Measurements from ENCODE around the gene FAM53A.

Gene FAM53A

GRCh38 chr4:1654216-1654955, 29.7 kb downstream of the FAM53A start:
- WGBS, result 88% methylated on average over 22 of the region's 23 CpGs
- peaks cover 11% of the 10 kb centered on the region for H3K4me1 ChIP-seq (ENCODE audit: control insufficient read depth, insufficient read depth, low read depth, low read length)
- no peak overlapping the region for H2BK12ac ChIP-seq (ENCODE audit: low read length in 2 of 2)
- no peak overlapping the region for H3K9ac ChIP-seq (ENCODE audit: low read length)
- no peak overlapping the region for H2BK120ac ChIP-seq (ENCODE audit: low read depth, low read length)
- H4K8ac ChIP-seq (ENCODE audit: low read length), result no peak overlapping the region
- H2AK5ac ChIP-seq (ENCODE audit: low read length, severe bottlenecking), result no peak overlapping the region
- DNase-seq, result no peak
- H2BK5ac ChIP-seq (ENCODE audit: low read depth, low read length, poor library complexity, severe bottlenecking), result no peak overlapping the region
- no peak overlapping the region for H3K27ac ChIP-seq (ENCODE audit: low read length, poor library complexity, severe bottlenecking)
- no peak overlapping the region for H3K18ac ChIP-seq (ENCODE audit: low read depth in 1 of 2, low read length in 2 of 2)
- H3K4me2 ChIP-seq (ENCODE audit: low read length, poor library complexity, severe bottlenecking), result no peak overlapping the region
- H3K4me3 ChIP-seq (ENCODE audit: insufficient read depth in 1 of 2, low read depth in 1 of 2, low read length in 2 of 2), result no peak overlapping the region
- H3K79me1 ChIP-seq (replicated peaks; ENCODE audit: low read length, poor library complexity, severe bottlenecking), result peaks cover 3% of the 10 kb centered on the region
- H3K27me3 ChIP-seq (ENCODE audit: control insufficient read depth in 1 of 2, insufficient read depth in 1 of 2, low read length in 2 of 2), result no peaks in the 10 kb centered on the region
- H2BK15ac ChIP-seq (ENCODE audit: low read depth, poor library complexity, severe bottlenecking), result no peak overlapping the region
- H4K91ac ChIP-seq (ENCODE audit: low read length), result no peak overlapping the region
- peaks cover 0 to 45% of the 10 kb centered on the region in 2 experiments for H3K36me3 ChIP-seq (ENCODE audit: control insufficient read depth in 1 of 2, insufficient read depth in 2 of 2, low read depth in 1 of 2, low read length in 2 of 2)
- H3K14ac ChIP-seq (ENCODE audit: low read length in 2 of 2), result no peak overlapping the region
- H3K9me3 ChIP-seq (ENCODE audit: control insufficient read depth, low read length), result no peaks in the 10 kb centered on the region
- H3K4ac ChIP-seq (ENCODE audit: low read depth in 1 of 2, low read length in 2 of 2), result no peak overlapping the region
- H2AFZ ChIP-seq (ENCODE audit: low read depth, low read length), result no peak overlapping the region
- H3K23ac ChIP-seq (ENCODE audit: low read length in 2 of 2), result no peak overlapping the region

DNA sequence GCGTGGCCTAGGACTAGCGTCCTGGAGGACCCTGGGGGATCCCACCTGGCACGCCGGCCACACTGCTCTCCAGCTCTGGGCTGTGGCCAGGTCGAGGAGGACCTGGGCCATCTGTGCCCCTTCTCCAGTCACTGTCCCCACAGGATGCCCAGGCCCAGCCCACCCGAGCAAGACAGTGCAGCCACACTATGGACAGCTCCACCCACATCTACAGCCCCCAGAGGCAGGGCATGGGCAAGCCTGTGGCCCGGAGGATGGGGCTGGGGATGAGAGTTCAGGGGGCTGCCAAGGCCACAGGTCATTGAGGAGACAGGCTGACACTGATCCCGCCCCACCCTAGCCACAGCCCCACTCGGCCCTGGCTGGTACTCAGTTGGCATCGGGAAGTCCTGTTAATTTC, 30.3 kb downstream of the FAM53A start:
- no peak overlapping the region for H3K4me2 ChIP-seq (ENCODE audit: low read length, poor library complexity, severe bottlenecking)
- peaks cover 3% of the 10 kb centered on the region for H3K79me1 ChIP-seq (replicated peaks; ENCODE audit: low read length, poor library complexity, severe bottlenecking)
- no peak overlapping the region for H3K9ac ChIP-seq (ENCODE audit: low read length)
- no peak overlapping the region for H3K23ac ChIP-seq (ENCODE audit: low read length in 2 of 2)
- H3K14ac ChIP-seq (ENCODE audit: low read length in 2 of 2), result no peak overlapping the region
- no peak overlapping the region for H2BK12ac ChIP-seq (ENCODE audit: low read length in 2 of 2)
- no peaks in the 10 kb centered on the region for H3K27me3 ChIP-seq (ENCODE audit: control insufficient read depth in 1 of 2, insufficient read depth in 1 of 2, low read length in 2 of 2)
- no peak overlapping the region for H2BK120ac ChIP-seq (ENCODE audit: low read depth, low read length)
- no peak overlapping the region for H3K27ac ChIP-seq (ENCODE audit: low read length, poor library complexity, severe bottlenecking)
- no peak overlapping the region for H2AK5ac ChIP-seq (ENCODE audit: low read length, severe bottlenecking)
- no peak overlapping the region for H3K18ac ChIP-seq (ENCODE audit: low read depth in 1 of 2, low read length in 2 of 2)
- peaks cover 11% of the 10 kb centered on the region for H3K4me1 ChIP-seq (ENCODE audit: control insufficient read depth, insufficient read depth, low read depth, low read length)
- no peak overlapping the region for H3K4me3 ChIP-seq (ENCODE audit: insufficient read depth in 1 of 2, low read depth in 1 of 2, low read length in 2 of 2)
- WGBS, result 82% methylated on average over 10 of the region's 10 CpGs
- no peaks in the 10 kb centered on the region for H3K9me3 ChIP-seq (ENCODE audit: control insufficient read depth, low read length)
- H2BK5ac ChIP-seq (ENCODE audit: low read depth, low read length, poor library complexity, severe bottlenecking), result no peak overlapping the region
- no peak for DNase-seq
- H2BK15ac ChIP-seq (ENCODE audit: low read depth, poor library complexity, severe bottlenecking), result no peak overlapping the region
- peaks cover 0 to 42% of the 10 kb centered on the region in 2 experiments for H3K36me3 ChIP-seq (ENCODE audit: control insufficient read depth in 1 of 2, insufficient read depth in 2 of 2, low read depth in 1 of 2, low read length in 2 of 2)
- H4K91ac ChIP-seq (ENCODE audit: low read length), result no peak overlapping the region
- H2AFZ ChIP-seq (ENCODE audit: low read depth, low read length), result no peak overlapping the region
- no peak overlapping the region for H4K8ac ChIP-seq (ENCODE audit: low read length)
- H3K4ac ChIP-seq (ENCODE audit: low read depth in 1 of 2, low read length in 2 of 2), result no peak overlapping the region

DNA sequence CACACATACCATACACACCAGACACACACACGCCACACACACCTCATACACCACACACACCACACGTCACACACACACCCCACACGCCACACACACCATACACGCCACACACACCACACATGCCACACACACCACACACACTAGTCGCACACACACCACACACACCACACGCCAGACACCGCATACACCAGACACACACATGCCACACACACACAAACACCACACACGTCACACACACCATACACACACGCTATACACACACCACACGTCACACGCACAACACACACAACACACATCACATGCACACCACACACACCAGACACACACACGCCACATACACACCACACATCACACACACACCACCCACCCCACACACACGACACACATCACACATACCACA, 32.0 kb downstream of the FAM53A start:
- H2BK120ac ChIP-seq (ENCODE audit: low read depth, low read length), result no peak overlapping the region
- peaks cover 13% of the 10 kb centered on the region for H3K4me1 ChIP-seq (ENCODE audit: control insufficient read depth, insufficient read depth, low read depth, low read length)
- H2AFZ ChIP-seq (ENCODE audit: low read depth, low read length), result no peak overlapping the region
- no peak overlapping the region for H3K18ac ChIP-seq (ENCODE audit: low read depth in 1 of 2, low read length in 2 of 2)
- H3K9ac ChIP-seq (ENCODE audit: low read length), result no peak overlapping the region
- no peak for DNase-seq
- H3K14ac ChIP-seq (ENCODE audit: low read length in 2 of 2), result peak overlapping the region in 1 of 2 experiments; percentile 14
- no peak overlapping the region for H2BK12ac ChIP-seq (ENCODE audit: low read length in 2 of 2)
- no peak overlapping the region for H2BK15ac ChIP-seq (ENCODE audit: low read depth, poor library complexity, severe bottlenecking)
- H3K23ac ChIP-seq (ENCODE audit: low read length in 2 of 2), result no peak overlapping the region
- H3K4me2 ChIP-seq (ENCODE audit: low read length, poor library complexity, severe bottlenecking), result no peak overlapping the region
- H3K4ac ChIP-seq (ENCODE audit: low read depth in 1 of 2, low read length in 2 of 2), result no peak overlapping the region
- H4K8ac ChIP-seq (ENCODE audit: low read length), result no peak overlapping the region
- peaks cover 3% of the 10 kb centered on the region for H3K79me1 ChIP-seq (replicated peaks; ENCODE audit: low read length, poor library complexity, severe bottlenecking)
- no peak overlapping the region for H2BK5ac ChIP-seq (ENCODE audit: low read depth, low read length, poor library complexity, severe bottlenecking)
- peaks cover 0 to 39% of the 10 kb centered on the region in 2 experiments for H3K36me3 ChIP-seq (ENCODE audit: control insufficient read depth in 1 of 2, insufficient read depth in 2 of 2, low read depth in 1 of 2, low read length in 2 of 2)
- H3K27me3 ChIP-seq (ENCODE audit: control insufficient read depth in 1 of 2, insufficient read depth in 1 of 2, low read length in 2 of 2), result no peaks in the 10 kb centered on the region
- no peak overlapping the region for H3K4me3 ChIP-seq (ENCODE audit: insufficient read depth in 1 of 2, low read depth in 1 of 2, low read length in 2 of 2)
- 94% methylated on average over 13 of the region's 13 CpGs for WGBS
- H3K27ac ChIP-seq (ENCODE audit: low read length, poor library complexity, severe bottlenecking), result no peak overlapping the region
- H3K9me3 ChIP-seq (ENCODE audit: control insufficient read depth, low read length), result no peaks in the 10 kb centered on the region
- no peak overlapping the region for H2AK5ac ChIP-seq (ENCODE audit: low read length, severe bottlenecking)
- no peak overlapping the region for H4K91ac ChIP-seq (ENCODE audit: low read length)

DNA sequence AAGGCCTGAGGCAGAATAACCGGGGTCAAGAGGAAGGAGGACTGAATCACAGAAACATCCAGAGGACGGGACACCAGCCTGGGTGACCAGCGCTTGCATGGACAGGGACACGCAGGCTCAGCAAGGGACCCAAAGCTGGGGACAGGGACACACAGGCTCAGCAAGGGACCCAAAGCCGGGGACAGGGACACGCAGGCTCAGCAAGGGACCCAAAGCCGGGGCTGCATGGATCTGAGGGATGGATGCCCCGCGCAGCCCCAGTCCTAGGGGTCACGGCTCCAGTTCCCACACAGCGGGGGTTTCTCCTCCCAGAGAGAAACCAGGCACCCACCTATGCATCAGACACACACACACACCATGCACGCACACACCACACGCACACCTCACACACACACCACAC, 32.5 kb downstream of the FAM53A start:
- Histone ChIP-seq H3K14ac (ENCODE audit: low read length in 2 of 2) (peak overlapping the region in 1 of 2 experiments; percentile 14), H3K4ac (ENCODE audit: low read depth in 1 of 2, low read length in 2 of 2) (no peak overlapping the region), H2BK15ac (ENCODE audit: low read depth, poor library complexity, severe bottlenecking) (no peak overlapping the region), H3K27me3 (ENCODE audit: control insufficient read depth in 1 of 2, insufficient read depth in 1 of 2, low read length in 2 of 2) (no peaks in the 10 kb centered on the region), H2BK12ac (ENCODE audit: low read length in 2 of 2) (no peak overlapping the region), H3K4me1 (ENCODE audit: control insufficient read depth, insufficient read depth, low read depth, low read length) (peaks cover 8% of the 10 kb centered on the region), H4K91ac (ENCODE audit: low read length) (no peak overlapping the region), H3K4me3 (ENCODE audit: insufficient read depth in 1 of 2, low read depth in 1 of 2, low read length in 2 of 2) (no peak overlapping the region), H3K9ac (ENCODE audit: low read length) (no peak overlapping the region), H3K18ac (ENCODE audit: low read depth in 1 of 2, low read length in 2 of 2) (no peak overlapping the region), H3K23ac (ENCODE audit: low read length in 2 of 2) (no peak overlapping the region), H3K9me3 (ENCODE audit: control insufficient read depth, low read length) (no peaks in the 10 kb centered on the region), H2AK5ac (ENCODE audit: low read length, severe bottlenecking) (no peak overlapping the region), H2BK5ac (ENCODE audit: low read depth, low read length, poor library complexity, severe bottlenecking) (no peak overlapping the region), H2BK120ac (ENCODE audit: low read depth, low read length) (no peak overlapping the region), H3K36me3 (ENCODE audit: control insufficient read depth in 1 of 2, insufficient read depth in 2 of 2, low read depth in 1 of 2, low read length in 2 of 2) (peaks cover 0 to 34% of the 10 kb centered on the region in 2 experiments), H2AFZ (ENCODE audit: low read depth, low read length) (no peak overlapping the region), H3K79me1 (replicated peaks; ENCODE audit: low read length, poor library complexity, severe bottlenecking) (peaks cover 3% of the 10 kb centered on the region), H4K8ac (ENCODE audit: low read length) (no peak overlapping the region), H3K4me2 (ENCODE audit: low read length, poor library complexity, severe bottlenecking) (no peak overlapping the region), H3K27ac (ENCODE audit: low read length, poor library complexity, severe bottlenecking) (no peak overlapping the region)
- WGBS, result 88% methylated on average over 13 of the region's 13 CpGs
- DNase-seq, result peak; percentile 1
